ENCODE data around the gene SKAP1.

GRCh38 chr17:48322060-48322459 lies 108.0 kb downstream of the SKAP1 start:
- TF ChIP-seq CTCF (IDR thresholded peaks at IDR 0.05 in 4 of 5, conservative IDR thresholded peaks at IDR 0.05 in 1 of 5) (no peak), POLR2A (IDR thresholded peaks at IDR 0.05) (no peak)

Measured in gastrocnemius medialis (tissue), 4 donors.